Omental fat pad (tissue), 4 donors: ENCODE data around the gene PDXDC1. TPM values are rescaled to one million over a fixed set of nuclear protein-coding genes. Genes with fewer than 3 reads are reported as not detected.
"Not testable (repeated sequence)": the region's sequence is repeated elsewhere in the genome, so short reads cannot be mapped to it uniquely, and the experiment has no call there.

Experiments
- ATAC-seq: fragments of 150-250 bp; one replicate; pipeline ENCODE4 v1.9.1; 2016; ENCODE audit warnings: mild to moderate bottlenecking, moderate library complexity; ENCODE audit not compliant: low FRiP score
- DNase-seq: peaks from one replicate; pipeline ENCODE4 v3.0.0-alpha.2; 2019; ENCODE audit warnings: low spot score
- CTCF ChIP-seq, 3 donors: fragments of 450-650 bp; IDR thresholded peaks; one replicate each; pipeline ENCODE4 v1.5.1; 2016 to 2017; ENCODE audit warnings: antibody characterized with exemption in 3 of 3, mild to moderate bottlenecking in 3 of 3, moderate library complexity in 2 of 3
- total RNA-seq, 4 donors: library from RNA; depleted of rRNA; stranded (reverse); fragments of >200 nt; gene quantifications; one replicate each; pipeline ENCODE4 v1.1.0, GENCODE V29; 2016

Gene PDXDC1
- total RNA-seq, 4 donors from 2014 or later = 55.8 to 80.8 (median 66.6) TPM

DNA sequence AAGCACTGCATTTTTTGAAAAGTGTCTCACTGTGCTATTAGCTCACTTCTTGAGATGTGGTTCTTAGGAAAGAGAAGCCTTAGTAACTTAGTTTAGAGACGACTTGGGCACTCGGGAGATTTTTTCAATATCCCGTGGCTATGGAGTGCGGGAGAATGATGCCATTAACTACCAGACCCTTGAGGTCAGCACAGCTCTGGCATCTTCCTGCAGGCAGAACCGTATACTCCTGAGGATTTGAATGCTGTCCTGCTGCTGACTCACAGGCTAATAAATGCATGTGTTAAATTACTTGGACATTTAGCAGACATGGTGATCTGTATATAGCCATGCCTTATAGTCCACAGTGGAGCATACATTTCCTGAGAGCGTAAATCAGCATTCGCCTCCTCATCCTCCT is 46.6 kb downstream of the PDXDC1 start:
- not testable (repeated sequence) for ATAC-seq, DNase-seq

GRCh38 chr16:15022194-15022593 is 47.4 kb downstream of the PDXDC1 start:
- DNase-seq, ATAC-seq: not testable (repeated sequence)

GRCh38 chr16:15023381-15024077 is 48.7 kb downstream of the PDXDC1 start:
- ATAC-seq, DNase-seq: not testable (repeated sequence)

GRCh38 chr16:15024858-15025199 is 50.0 kb downstream of the PDXDC1 start:
- DNase-seq, ATAC-seq: not testable (repeated sequence)

DNA sequence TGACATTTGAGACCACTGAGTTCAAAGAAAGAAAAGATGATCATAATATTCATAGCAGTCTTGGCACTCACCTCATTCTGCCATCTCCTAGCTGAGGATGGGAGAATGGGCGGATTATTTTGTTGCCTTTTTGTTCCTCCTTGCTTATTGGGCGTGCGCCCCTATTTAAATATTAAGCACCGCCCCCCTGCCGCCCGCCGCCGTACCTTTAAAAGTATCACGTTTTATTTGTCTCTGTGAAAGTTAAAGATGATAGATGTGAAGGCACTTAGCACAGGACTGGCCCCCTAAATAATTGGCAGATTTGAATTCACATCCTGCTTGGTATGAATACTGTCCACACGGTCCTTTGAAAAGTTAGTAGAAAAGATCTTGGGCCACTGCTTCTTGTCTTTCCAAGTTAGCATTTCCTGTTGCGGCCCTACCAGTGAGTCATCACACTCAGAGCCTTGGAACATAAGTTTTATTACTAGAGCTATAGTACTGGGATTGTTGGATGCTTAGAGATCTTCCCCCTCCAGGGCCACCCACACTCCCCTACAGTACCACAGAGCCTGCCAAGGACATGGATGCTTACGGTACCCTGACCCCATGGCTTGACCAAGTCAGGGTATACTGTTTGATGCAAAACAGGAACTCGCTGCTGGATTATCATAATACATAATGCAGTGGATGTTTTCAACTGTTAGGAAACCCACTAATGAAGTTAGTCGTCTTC is 50.6 kb downstream of the PDXDC1 start:
- not testable (repeated sequence) for DNase-seq, ATAC-seq

- not testable (repeated sequence) for DNase-seq, ATAC-seq
These were observed 52.2 kb downstream of the PDXDC1 start for GRCh38 chr16:15027051-15027450.

- not testable (repeated sequence) for ATAC-seq, DNase-seq
These were observed 52.9 kb downstream of the PDXDC1 start for GRCh38 chr16:15027503-15028344.

DNA sequence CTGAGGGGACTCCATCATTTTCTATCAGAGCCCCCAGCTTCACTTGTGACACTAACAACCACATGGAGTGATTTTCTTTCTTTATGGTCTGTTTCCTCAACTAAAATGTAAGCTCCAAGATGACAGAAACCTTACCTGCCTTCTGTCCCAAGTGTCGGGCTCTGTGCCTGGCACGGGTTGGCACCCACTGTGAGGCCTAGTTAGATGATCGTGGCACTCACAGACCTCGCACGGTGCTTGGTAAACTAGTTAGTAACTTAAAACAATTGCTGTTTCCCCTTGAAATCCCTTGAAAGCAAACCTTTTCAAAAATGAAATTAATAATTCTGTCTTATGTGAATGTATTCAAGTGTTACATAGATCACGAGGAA is 53.5 kb downstream of the PDXDC1 start:
- DNase-seq, ATAC-seq: not testable (repeated sequence)

- not testable (repeated sequence) for DNase-seq, ATAC-seq
These were observed 54.2 kb downstream of the PDXDC1 start for GRCh38 chr16:15028801-15029698.

DNA sequence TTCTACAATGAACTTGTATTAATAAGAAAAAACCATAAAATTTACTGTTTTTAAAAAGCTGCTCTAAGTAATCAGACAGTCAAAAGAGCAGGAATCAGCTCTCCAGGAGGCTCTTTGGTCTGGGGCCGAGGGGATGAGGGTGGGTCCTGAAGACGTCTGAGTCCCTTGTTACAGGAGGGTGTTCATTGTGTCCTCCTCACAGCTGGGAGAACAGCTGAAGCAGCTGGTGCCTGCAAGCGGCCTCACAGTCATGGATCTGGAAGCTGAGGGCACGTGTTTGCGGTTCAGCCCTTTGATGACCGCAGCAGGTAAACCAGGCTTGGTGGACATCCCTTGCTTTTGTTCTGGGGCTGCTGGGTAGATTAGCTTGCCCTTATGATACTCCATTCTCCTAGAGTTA is 54.9 kb downstream of the PDXDC1 start:
- DNase-seq, ATAC-seq: not testable (repeated sequence)

- ATAC-seq = no peak
- no peak for TF ChIP-seq CTCF (IDR thresholded peaks at IDR 0.05)
- DNase-seq = no peak
These were observed 56.4 kb downstream of the PDXDC1 start for GRCh38 chr16:15031179-15031578.

DNA sequence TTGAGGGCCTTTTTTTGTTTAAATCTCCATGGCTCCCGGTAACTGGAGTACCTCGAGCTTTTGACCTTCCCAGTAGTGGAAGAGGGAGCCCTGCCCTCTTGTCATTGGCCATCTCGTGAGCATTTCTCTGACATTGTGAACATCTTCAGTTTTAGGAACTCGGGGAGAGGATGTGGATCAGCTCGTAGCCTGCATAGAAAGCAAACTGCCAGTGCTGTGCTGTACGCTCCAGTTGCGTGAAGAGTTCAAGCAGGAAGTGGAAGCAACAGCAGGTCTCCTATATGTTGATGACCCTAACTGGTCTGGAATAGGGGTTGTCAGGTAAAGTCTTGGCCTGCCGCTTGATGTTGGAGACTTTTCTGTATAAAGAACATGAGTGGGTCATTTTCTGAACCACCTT is 56.8 kb downstream of the PDXDC1 start:
- no peak for DNase-seq
- no peak for ATAC-seq
- TF ChIP-seq CTCF (IDR thresholded peaks at IDR 0.05) = no peak
